AG04450 (cell line): ENCODE measurements around the gene PARD3B. TPM values are rescaled to one million over a fixed set of nuclear protein-coding genes. Genes with fewer than 3 reads are reported as not detected.

ENCODE experiments used
- CTCF ChIA-PET: fragments of 300-600, 350-600 bp; formaldehyde crosslinking; extraction: SDS; loops from one replicate; lab custom pipeline; 2022; ENCODE audit warnings: antibody characterized with exemption, inconsistent platforms; lab: Charles Lee
- POLR2A ChIA-PET: fragments of 350-600 bp; formaldehyde crosslinking; extraction: SDS; loops from one replicate; lab custom pipeline; 2021; ENCODE audit warnings: antibody characterized with exemption, inconsistent platforms; lab: Yijun Ruan, JAX
- DNase-seq: peaks from one replicate; pipeline ENCODE4 v3.0.0-alpha.2; 2011; ENCODE audit warnings: low read depth, low spot score
- H3K27ac ChIP-seq: one replicate; pipeline ENCODE4 v1.5.1; 2012; ENCODE audit warnings: low read depth, low read length, control low read depth
- H3K27me3 ChIP-seq: one replicate; pipeline ENCODE4 v1.6.0; 2012; ENCODE audit warnings: low read length; ENCODE audit not compliant: control insufficient read depth, insufficient read depth
- H3K4me3 ChIP-seq: 2 replicates; pipeline ENCODE4 v1.5.1; 2011; ENCODE audit warnings: mild to moderate bottlenecking, low read depth, low read length, control low read depth
- H3K9me3 ChIP-seq: 2 replicates; pipeline ENCODE4 v1.5.1; 2012; ENCODE audit warnings: low read length; ENCODE audit not compliant: control insufficient read depth, insufficient read depth
- CTCF ChIP-seq: IDR thresholded peaks from 2 replicates; pipeline ENCODE4 v1.5.1; 2011; ENCODE audit warnings: low read depth, low read length, control low read depth, inconsistent platforms
- polyA plus RNA-seq: library from polyadenylated mRNA; depleted of rRNA; stranded (reverse); fragments of >200 nt; gene quantifications from 2 replicates; pipeline ENCODE4 v1.2.3, GENCODE V29; 2011

PARD3B gene
- polyA plus RNA-seq, 1 experiment = 8.5 TPM

GRCh38 chr2:205640716-205641115 lies 1095.4 kb downstream of the PARD3B start:
- no peak overlapping the region for H3K4me3 ChIP-seq
- no peak for TF ChIP-seq CTCF
- DNase-seq = no peak
- H3K9me3 ChIP-seq = no peaks in the 10 kb centered on the region
- no peak overlapping the region for H3K27ac ChIP-seq
- ChIA-PET POLR2A (no interaction called here), CTCF (no interaction called here)
- H3K27me3 ChIP-seq = no peaks in the 10 kb centered on the region

- TF ChIP-seq CTCF = no peak
- Histone ChIP-seq H3K9me3 (no peaks in the 10 kb centered on the region), H3K27me3 (no peaks in the 10 kb centered on the region), H3K27ac (no peak overlapping the region), H3K4me3 (no peak overlapping the region)
- no peak for DNase-seq
- POLR2A ChIA-PET = no interaction called here
- CTCF ChIA-PET = interaction anchor here (0.7 kb wide), 1 partner anchor 48 kb away, joined by 3 read pairs; no protein-coding TSS in a partner anchor
These were observed 1097.5 kb downstream of the PARD3B start for GRCh38 chr2:205642599-205643356.

- POLR2A ChIA-PET = no interaction called here
- Histone ChIP-seq H3K4me3 (no peak overlapping the region), H3K27ac (no peak overlapping the region), H3K9me3 (no peaks in the 10 kb centered on the region), H3K27me3 (no peaks in the 10 kb centered on the region)
- CTCF ChIA-PET = interaction anchor here (0.6 to 0.7 kb wide), 2 partner anchors 49 to 68 kb away, joined by 3 to 4 read pairs; no protein-coding TSS in a partner anchor
- TF ChIP-seq CTCF = no peak
- DNase-seq = no peak
These were observed 1098.2 kb downstream of the PARD3B start for GRCh38 chr2:205643391-205643885.

- TF ChIP-seq CTCF = no peak
- POLR2A ChIA-PET = interaction anchor here (0.6 kb wide), 1 partner anchor 302 kb away, joined by 4 read pairs; no protein-coding TSS in a partner anchor
- Histone ChIP-seq H3K27ac (no peak overlapping the region), H3K4me3 (no peak overlapping the region), H3K9me3 (no peaks in the 10 kb centered on the region), H3K27me3 (no peaks in the 10 kb centered on the region)
- DNase-seq = no peak
- CTCF ChIA-PET = interaction anchor here (0.6 kb wide), 1 partner anchor 69 kb away, joined by 4 read pairs; no protein-coding TSS in a partner anchor
These were observed 1098.7 kb downstream of the PARD3B start for GRCh38 chr2:205644018-205644417.

GRCh38 chr2:205646680-205647079 lies 1101.4 kb downstream of the PARD3B start:
- TF ChIP-seq CTCF = no peak
- ChIA-PET POLR2A (no interaction called here), CTCF (interaction anchor here (0.6 kb wide), 1 partner anchor 682 kb away, joined by 4 read pairs; no protein-coding TSS in a partner anchor)
- no peak for DNase-seq
- Histone ChIP-seq H3K9me3 (no peaks in the 10 kb centered on the region), H3K4me3 (no peak overlapping the region), H3K27ac (no peak overlapping the region), H3K27me3 (no peaks in the 10 kb centered on the region)
